Stomach (tissue), 4 donors: ENCODE data around the gene GGACT.

ENCODE experiments used
- EP300 ChIP-seq: sonication (generic); formaldehyde crosslinking; IDR thresholded peaks from one replicate; pipeline ENCODE4 v1.6.1; 2017; ENCODE audit warnings: antibody characterized with exemption
- POLR2A ChIP-seq, 4 donors: fragments of 450-650 bp; IDR thresholded peaks; one replicate each; pipeline ENCODE4 v1.6.1; 2016; ENCODE audit warnings: antibody characterized with exemption in 4 of 4, control low read depth in 2 of 4, mild to moderate bottlenecking in 1 of 4, moderate library complexity in 1 of 4
- TF ChIP-seq, protein P1 (sequence below), 7 experiments: fragments of 450-650 bp in 4 of 7; fragments of 200-600 bp in 3 of 7; sonication (generic) in 3 of 7; IDR thresholded peaks; one replicate each; pipeline ENCODE4 v1.5.1; 2016 to 2019; ENCODE audit warnings: antibody characterized with exemption in 7 of 7, control low read depth in 2 of 7, mild to moderate bottlenecking in 1 of 7

DNA sequence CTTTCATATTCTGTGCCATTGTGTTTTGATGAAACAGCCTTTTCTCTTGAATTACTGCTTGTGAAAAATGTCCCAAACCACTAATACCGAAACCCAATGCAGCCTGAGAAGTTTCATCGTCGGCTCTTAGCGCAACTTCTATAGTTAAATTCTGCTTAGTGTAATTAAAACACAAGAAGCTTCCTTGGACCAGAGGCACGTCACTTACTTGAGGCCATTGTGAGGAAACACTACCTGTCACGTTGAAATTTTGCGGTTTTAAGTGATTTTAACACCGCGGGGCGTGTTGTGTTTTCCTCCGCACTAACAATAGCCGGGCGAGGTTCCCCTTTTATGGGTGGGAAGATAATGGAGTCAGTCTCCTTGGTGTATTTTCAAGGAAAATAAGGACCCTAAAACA, 70.9 kb downstream of the GGACT start:
- TF ChIP-seq, protein P1, sequence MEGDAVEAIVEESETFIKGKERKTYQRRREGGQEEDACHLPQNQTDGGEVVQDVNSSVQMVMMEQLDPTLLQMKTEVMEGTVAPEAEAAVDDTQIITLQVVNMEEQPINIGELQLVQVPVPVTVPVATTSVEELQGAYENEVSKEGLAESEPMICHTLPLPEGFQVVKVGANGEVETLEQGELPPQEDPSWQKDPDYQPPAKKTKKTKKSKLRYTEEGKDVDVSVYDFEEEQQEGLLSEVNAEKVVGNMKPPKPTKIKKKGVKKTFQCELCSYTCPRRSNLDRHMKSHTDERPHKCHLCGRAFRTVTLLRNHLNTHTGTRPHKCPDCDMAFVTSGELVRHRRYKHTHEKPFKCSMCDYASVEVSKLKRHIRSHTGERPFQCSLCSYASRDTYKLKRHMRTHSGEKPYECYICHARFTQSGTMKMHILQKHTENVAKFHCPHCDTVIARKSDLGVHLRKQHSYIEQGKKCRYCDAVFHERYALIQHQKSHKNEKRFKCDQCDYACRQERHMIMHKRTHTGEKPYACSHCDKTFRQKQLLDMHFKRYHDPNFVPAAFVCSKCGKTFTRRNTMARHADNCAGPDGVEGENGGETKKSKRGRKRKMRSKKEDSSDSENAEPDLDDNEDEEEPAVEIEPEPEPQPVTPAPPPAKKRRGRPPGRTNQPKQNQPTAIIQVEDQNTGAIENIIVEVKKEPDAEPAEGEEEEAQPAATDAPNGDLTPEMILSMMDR (IDR thresholded peaks at IDR 0.05) = no peak
- TF ChIP-seq POLR2A (IDR thresholded peaks at IDR 0.05) (no peak), EP300 (no peak)
